NCI-H526 treated with DMSO at 0.1 percent for 48 hours (cell line): ENCODE data around the gene ACOX3.
"Not testable (repeated sequence)": the region's sequence is repeated elsewhere in the genome, so short reads cannot be mapped to it uniquely, and the experiment has no call there.

ENCODE experiments used
- DNase-seq: peaks from one replicate; lab custom pipeline; 2025; lab: John Stamatoyannopoulos, UW

Gene ACOX3

DNA sequence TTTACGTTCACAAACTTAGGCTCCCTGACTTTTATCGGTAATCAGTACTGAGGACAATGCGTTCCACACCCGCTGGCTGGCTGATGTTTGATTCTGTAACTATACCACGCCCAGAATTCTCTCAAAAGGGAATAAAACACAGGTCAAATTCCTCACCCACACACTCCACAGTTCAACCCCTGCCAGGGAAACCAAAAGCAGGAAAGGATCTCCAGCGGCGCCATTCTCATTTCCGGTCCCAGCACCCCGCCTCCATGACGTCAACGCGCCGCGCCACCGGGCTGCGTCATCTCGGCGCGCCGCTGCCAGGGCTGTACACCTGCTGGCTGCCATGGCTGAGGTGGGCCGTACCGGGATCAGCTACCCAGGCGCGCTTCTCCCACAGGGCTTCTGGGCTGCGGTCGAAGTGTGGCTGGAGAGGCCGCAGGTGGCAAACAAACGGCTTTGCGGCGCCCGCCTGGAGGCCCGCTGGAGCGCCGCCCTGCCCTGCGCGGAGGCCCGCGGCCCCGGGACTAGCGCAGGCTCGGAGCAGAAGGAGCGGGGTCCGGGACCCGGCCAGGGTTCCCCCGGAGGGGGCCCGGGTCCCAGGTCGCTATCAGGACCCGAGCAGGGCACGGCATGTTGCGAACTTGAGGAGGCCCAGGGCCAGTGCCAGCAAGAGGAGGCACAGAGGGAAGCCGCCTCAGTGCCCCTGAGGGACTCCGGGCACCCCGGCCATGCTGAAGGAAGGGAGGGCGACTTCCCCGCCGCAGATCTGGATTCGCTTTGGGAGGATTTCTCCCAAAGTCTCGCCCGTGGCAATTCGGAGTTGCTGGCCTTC lies at the start of gene ACOX3, which contains the start of gene TRMT44:
Gene ACOX3 (minus strand): TSS at position 232 of the 820 bp plus-strand sequence. CDS start 24,202 bp downstream, outside the sequence.
Gene TRMT44 (plus strand): TSS at position 286 of the 820 bp plus-strand sequence. CDS start 46 bp downstream, at position 332.
- DNase-seq: peak; percentile 71

DNA sequence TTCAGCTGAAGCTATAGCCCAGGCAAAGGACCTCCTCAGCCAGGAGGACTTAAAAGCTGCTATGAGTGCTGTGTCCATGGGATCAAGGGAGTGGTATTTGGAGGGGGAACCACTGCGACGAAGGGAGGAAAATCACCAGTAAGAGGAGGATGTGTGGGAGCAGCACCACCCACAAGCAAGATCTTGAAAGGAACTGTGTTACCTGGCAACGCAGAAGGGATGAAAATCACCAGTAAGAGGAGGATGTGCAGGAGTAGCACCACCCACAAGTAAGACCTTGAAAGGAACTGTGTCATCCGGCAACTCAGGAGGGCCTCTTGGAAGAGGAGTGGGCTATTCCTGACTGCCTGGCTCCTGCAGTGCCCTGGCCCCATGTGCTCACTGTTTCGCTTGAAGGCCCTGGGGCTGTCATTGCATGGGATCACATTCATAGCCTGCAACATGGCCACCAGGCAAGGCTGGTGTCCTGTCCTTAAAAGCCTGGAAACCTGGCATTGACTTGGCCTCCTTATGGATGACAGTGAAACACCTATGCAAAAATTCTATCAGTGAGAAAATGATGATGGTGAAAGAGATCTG lies 48.4 kb upstream of the ACOX3 start:
- no peak for DNase-seq

DNA sequence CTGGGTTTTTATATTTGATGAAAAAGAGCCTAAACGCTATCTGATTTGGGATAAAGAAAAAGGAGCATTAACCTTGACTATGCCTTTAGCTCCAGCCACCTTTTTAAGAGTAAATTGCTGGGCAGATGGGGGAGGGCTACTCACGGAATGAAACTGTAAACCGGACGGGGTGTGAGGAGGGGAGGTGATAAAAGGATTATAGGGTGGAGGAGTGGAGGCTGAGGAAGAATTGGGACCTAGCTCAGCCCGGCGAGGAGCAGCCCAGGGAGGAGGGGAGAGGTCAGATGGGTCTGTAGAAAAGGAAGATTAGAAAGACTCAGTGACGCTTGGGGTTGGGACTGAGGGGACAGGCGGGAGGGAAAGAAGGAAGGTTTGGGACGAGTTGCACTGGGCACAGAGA lies 46.1 kb upstream of the ACOX3 start:
- not testable (repeated sequence) for DNase-seq

DNA sequence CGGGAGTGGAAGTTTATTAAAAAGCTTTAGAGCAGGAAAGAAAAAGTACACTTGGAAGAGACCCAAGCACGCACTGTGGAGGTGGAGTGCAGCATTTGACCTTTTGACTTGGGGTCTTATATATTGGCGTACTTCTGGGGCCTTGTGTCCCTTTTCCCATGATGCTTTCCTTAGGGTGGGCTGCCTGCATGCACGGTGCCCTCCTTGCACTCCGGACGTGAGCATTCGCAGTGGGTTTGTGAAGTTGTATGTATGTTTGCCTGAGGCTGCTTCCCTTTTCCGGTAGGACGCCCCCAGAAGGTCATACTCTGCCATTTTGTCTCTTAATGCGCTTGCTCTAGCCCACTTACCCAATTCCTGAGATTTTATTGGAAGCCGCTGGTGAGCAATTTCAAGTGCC lies 39.7 kb upstream of the ACOX3 start:
- DNase-seq: no peak

DNA sequence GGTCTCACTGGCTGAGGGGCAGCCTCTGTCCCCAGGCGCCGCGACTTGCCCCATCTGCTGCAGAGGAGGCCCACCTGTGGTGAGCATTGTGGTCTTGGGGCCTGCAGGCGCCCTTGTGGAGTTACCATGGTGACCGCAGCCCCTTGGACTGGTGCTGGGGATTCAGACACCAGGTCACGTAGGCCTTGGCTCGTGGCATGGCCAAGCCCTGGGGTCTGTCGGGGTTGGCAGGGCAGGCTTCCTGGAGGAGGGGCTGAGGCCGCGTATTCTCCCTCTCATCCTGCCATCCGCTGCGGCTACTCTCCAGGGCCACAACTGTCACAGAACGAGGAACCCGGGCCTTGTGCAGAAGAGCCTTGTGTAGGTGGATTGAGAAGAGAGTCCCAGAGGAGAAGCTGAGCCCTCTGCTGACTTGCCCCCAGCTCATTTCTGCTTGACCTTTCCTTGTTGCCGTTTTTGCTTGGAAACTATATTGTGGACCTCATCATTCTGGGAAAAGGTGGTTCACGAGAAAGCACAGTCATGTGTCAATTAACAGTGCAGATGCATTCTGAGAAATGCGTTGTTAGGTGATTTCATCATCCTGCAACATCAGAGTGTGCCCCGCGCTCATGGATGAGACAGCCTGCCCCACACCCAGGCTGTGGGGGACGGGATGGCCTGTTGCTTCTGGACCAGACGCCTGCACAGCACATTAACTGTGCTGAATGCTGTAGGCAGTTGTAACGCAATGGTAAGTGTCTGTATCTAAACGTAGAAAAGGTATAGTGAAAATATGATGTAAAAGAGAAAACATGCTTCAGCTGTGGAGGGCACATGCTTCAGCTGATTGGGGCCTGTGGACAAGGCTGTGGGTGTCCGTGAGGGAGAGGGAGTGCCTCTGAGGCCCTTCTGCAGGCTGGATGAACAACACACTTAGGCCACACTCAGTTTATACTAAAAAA lies 38.5 kb upstream of the ACOX3 start:
- no peak for DNase-seq

DNA sequence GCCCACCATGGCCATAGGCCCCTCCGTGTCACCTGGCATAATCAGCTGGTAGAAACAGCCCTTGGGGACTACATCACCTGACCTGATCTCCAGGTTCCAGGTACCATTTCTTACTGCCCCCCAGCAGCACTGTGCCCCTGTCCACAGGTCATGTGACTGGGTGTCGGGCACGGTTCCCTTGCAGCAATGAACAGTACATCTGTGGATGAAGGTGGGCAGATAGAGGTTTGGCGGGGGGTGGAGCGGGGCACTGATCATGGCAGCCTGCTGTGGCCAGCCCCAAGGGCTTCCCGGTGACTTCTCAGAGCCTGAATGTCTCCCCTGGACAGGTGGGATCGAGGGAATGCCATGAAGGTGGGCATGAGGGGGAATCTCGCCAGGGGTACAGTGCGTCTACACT lies 37.8 kb upstream of the ACOX3 start:
- no peak for DNase-seq

DNA sequence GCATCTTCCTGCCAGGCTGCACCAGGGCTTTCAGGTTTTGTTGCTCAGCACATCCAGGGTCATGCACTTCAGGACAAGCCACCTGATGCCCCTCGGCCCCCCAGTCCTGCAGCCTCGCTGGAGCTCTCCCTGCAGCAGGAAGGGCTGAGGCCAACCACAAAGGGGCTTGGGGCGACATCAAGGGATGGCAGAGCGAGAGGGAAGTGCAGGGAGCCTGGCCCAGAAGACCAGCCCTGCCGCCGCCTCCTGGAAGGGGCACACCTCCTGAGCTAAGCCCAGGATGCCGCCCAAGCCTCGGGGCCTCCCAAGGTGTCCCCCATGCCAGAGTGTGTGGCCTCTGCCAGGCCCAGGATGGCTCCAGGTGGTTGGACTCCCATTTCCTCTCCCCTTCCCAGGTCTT lies 37.2 kb upstream of the ACOX3 start:
- no peak for DNase-seq

DNA sequence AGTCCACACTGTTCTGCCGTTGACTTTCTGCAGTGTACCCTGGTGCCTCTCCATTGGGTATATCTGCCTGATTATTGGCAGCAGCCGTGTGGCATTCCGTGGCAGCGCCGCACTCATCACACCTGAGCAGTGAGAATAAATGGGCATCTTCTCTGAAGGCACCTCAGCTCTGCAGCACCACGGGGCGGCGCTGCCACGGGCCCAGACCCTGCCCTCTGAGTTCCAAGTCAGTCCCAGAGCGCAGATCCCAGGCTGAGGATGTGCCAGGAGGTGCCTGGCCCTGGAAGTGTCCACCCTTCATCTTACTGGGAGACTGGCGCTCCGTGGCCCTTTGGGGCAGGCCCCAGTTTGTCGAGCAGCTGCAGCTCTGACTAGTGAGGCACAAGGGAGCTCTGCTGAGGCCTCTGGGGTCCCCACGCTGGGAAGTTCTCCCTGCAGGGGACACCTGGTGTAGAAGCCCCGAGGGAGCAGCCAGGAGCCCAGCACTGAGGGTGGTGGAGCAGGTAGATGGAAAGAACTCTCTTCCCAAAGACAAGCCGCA lies 36.6 kb upstream of the ACOX3 start:
- DNase-seq: no peak

DNA sequence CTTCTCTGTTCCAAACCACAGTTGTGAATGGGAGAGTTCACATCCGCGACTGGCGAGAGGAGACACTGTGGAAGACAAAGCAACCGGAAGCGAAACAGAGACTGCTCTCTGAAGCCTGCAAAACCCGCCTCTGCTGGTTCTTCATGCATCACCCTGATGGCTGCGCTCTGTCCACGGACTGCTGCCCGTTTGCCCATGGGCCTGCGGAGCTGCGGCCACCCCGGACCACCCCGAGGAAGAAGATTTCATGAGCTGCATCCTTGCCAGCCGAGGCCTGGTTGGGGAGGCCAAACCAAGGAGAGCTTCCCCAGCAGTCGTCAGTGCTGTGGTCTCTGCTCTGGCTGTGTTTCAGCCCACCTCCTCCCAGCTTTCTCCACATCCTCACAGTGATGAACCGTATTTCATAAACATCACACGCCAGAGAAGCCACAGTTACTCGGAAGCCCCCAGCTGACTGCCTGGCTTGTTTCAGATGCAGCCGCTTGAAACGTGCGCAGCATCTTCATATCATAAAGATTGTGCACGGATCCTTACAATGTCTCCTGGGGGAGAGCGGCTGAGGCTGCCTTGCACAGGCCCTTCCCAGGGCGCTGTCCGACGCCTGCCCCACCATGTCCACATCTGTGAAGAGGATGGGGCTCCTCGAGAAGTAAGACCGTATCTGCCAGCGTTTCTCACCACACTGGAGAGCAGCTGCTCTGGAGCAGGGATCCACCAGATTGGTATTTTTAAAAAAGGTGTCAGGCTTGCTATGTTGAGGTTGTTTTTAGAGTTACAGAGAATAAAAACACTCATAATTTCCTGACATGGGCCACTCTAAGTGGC lies 35.4 kb upstream of the ACOX3 start:
- no peak for DNase-seq

DNA sequence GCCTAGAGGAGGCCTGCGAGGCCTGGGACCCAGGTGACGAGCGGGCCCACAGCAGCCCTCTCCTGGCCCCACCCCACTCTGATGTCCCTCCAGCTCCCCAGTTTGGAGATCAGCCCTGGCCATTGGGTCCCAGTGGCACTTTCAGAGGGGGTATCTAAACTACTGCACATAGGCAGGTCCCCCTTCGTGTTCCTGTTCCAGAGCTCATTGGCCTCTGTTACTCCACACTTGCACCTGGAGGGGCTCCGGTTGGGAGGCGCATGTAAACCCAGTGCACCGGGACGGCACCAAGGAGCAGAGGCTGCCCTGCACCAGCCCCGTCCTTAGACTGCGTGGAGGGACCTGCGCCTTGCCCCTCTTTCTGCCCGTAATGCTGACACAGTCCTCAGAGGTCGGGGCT lies 34.3 kb upstream of the ACOX3 start:
- DNase-seq: no peak

DNA sequence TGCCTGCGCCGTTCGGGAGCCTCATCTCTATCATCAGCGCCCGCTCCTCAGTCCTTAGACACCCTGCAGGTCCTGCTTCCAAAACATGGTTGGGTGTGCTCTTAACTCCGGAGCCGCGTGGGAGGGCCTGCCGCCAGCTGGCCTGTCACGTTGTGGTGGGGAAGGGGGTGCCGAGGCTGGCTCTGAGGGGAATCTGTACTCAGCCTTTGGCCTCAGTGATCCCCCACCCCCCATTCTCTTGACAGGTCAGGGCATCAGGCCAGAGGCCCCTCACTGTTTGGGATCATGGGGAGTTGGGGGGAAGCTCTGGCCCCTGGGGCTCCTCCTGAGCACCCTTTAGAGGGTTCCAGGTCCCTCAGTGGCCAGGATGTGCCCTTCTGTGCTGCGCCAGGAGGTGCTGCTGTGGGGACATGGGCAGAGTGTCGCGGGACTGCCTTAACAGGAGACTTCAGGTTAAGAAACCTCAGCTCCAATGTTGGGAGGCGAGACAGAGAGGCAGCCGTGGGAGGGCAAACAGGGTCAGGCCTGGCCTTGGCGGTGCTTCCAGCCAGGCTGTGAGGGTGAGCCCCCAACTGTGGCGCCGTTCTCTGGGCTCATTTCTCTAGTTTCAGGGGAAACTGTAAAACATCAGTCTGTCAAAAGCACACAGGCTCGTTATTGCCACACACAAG lies 33.5 kb upstream of the ACOX3 start:
- no peak for DNase-seq

DNA sequence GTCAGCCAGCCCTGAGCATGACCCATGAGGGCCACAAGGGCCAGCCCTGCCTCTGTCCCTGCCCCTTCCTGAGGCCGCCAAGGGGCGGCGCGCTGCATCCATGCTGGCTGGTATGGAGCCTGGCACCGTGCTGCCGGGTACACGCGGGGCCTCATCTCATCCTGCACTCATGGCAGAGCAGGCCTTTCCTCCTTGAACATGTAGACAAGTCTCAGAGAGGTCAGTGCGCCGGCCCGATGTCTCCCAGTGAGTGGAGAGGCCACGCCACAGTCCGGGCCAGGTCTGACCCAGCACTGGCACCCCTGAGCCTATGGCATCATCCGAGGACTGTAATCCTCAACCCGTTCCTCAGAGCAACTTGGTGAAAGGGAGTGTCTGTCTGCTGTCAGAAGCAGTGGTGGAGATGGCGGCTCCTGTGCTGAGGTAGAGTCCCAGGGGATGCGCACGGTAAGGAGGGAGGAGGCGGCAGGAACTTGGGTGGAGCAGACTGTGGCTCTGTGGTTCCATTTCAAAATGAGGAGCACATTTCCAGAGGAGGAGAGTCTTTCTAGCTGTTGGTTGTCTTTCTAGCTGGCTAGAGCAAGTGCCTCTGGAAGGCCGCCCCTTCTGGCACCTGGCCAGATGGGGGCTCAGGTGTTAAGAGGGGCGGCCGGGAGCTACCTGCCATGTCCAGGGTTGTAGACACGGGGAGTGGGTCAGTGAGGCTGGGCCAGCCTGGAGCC lies 32.8 kb upstream of the ACOX3 start:
- DNase-seq: no peak

DNA sequence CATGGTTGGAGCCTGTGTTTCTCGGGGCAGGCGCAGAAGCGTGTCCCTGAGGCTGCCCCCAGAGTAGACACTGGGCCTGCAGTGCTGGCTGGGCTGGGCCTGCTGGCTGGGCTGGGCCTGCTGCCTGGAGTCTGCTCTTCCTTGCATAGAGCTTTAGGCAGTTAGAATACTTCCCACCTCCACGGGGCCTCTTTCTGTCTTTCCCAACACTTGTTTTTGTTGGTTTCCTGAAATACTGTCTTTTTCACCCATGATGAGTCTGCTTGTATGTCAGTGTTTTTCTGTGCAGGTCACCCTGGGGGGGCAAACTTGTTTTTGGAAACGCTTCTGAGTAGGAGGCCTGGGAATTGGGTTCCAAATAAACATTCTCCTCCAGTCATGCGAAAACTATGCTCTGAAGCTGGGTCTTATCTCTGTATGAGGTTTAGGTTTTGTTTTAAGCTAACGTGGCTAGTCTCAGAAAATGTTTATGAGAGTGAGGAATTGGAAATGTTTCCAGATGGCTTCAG lies 32.2 kb upstream of the ACOX3 start:
- no peak for DNase-seq

DNA sequence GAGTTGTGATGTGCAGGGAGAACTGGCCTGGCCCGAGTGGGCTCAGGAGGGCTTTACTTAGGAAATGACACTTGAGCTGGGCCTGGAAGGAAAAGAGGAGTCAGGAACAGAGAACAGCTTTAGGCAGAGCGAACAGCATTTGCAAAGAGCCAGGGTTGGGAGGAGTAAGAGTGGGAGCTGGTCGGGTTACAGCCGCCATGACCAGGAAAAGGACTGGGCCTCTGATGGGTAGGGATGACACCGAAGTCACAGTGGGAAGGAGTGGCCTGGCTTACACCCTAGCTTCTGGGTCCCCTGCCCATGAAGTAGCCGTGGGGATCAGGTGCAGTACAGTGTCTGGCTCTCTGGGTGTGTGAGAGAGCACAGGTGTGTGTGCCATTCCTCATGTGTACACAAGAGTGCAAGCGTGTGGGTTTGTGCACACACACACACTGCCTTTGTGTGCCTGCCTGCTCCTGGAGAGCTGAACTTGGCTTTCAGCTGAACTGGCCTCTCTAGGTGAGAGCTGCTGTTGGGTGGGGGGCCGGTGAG lies 31.7 kb upstream of the ACOX3 start:
- no peak for DNase-seq

DNA sequence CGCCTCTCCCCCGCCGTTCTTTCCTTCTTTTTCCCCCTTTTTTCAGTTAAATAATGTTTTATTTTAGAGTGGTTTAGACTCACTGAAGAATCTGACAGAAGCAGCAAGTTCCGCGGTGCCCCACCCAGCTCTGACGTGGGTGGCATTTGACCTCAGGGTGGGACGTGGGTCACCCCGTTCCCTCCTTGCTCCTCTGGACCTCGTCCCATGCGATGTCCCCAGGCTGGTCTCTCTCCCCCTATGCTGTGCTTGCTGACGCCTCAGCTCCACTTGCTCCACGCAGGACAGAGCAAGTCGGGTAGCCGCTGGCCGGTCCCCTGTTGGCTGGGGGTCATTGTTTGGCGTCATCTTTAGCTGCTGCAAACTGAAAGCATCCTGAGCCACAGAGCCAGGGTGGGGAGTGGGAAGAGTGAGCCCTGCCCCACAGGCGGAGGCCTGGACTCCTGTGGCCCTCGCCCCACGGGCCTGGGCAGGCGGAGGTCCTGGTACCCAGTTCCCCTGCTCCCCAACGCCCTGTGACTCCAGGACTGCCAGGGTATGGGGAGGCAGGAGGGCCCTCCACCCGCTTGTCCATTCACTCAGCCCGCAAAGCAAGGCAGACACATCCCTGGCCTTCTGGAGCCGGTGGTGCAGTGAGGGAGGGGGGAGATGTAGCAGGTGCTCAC lies 30.8 kb upstream of the ACOX3 start:
- no peak for DNase-seq

DNA sequence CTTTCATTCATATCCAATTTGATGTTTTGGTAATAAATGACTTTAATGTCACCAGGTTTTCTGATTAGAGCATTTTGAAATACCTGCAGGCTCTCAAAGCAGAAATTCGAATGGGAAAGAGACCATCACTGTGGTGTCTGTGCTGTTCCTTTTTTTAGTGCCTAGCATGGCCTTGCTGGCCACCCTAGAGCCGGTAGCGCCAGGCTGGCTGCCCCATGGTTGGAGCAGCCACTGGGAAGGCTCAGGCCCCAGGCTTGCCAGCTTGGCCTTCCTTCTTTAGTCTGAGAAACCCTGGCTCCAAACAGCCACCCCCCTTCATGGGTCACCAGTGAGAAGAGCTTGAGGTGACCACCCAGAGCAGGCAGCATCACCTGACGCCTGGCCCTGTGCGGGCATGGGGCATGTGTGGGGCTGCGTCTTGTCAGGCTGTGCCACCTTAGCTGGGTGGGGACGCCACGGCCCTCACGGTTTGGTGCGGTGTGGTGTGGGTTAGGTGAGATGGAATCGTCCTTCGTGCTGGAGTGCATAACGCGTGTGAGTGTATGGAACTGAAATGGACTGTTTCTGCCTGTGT lies 30.0 kb upstream of the ACOX3 start:
- no peak for DNase-seq

DNA sequence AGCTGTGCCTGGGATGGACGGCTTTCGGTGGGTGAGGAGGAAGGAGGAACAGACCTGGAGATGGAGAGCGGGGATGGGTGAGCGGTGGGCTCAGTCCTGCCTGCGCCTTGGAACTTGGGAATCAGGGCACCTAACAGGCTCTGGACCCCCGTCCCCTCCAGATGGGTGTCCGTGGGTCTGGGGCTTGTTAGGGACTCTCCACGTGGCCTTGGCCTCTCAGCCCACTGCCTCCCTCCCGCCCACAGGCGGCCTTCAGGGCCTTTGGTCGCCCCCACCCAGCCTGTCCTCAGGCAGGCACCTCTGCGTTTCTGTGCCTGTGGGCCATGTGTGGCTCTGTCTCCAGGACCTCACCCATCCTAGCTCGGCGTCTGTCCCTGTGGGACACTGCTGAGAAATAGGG lies 29.0 kb upstream of the ACOX3 start:
- DNase-seq: no peak

DNA sequence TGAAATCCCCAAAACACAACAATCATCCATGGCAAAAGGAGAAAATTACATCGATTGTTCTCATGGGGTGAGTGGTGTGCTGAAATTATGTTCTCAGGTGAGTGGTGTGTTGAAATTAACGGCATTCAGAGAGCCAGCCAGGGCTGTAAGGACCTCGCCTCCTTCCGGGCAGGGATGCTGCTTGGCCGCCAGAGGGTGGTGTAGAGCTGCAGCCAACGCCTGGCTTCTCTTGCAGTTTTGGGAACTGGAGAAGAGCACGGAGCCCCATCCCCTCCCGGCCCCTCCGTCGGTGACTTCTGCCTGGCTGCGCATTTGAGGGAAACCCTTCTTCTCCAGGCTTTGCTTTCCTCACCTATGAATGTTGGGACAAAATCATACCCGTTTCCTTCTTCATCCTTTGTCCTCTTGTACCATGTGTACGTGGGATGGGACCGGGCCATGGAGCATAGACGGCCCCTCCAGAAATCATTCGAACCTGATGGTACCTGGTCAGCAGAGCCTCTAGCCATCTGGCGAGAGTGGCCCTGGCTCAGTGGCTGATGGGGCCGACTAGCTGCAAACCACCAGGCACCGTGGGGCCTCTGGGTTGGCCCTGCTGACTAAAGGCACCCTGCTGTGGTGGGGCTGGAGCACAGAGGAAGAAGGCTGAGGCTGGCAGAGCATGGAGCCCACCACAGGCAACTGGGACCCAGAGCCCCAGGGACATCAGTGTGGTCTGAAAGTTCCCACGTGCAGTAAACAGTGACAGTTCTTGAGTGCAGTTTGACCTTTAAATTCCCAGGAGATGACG lies 28.4 kb upstream of the ACOX3 start:
- DNase-seq: no peak
